ENCODE data around the gene CSF1.

CSF1 gene

DNA sequence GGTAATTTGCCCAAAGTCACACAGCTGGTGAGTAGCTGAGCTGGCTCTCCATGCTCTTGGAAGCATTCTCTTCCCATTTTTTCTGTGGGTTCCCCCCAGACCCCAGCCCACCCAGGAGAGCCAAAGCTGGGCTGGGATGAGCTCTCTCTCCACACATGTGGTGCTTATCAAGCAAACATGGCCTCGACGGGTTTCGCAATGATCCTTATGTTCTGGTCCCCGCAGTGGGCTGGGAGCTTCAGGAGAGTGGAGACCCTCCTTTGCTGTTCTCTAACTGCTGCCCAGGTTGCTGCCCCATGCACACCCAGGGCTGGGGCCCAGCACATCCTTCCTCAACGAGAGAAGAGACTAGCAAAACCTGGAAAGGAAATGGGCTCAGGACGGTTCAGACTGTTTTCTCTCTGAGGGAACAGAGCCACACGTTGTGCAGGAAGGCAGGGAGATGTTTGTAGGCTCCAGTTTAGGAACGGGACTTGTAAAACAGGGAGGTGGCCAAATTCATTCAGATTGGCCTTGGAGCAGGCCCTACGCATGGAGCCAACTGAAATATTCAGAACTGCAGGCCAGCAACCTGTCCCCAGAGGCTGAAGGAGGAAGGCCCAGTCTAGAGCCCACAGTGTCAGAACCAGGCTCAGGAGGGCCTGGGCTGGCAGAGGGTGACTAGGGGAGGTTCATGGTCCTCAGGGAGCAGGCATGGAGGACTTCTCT lies 27.2 kb upstream of the CSF1 start:
- Histone ChIP-seq H3K27me3 (ENCODE audit: insufficient read depth, insufficient read length) (peaks cover 4% of the 10 kb centered on the region), H3K9ac (ENCODE audit: insufficient read length, low read depth) (no peak overlapping the region), H3K4me1 (ENCODE audit: insufficient read depth, insufficient read length) (peaks cover 26% of the 10 kb centered on the region), H3K9me3 (ENCODE audit: insufficient read depth, low read length) (no peaks in the 10 kb centered on the region), H3K36me3 (ENCODE audit: insufficient read depth, insufficient read length, low read length) (no peaks in the 10 kb centered on the region), H3K4me3 (ENCODE audit: insufficient read length, low read depth) (no peak overlapping the region)
- no peak for DNase-seq (ENCODE audit: low read depth, low spot score)
- no peak for TF ChIP-seq ZNF274 (IDR thresholded peaks at IDR 0.05; ENCODE audit: low read depth, low read length)
- TF ChIP-seq SUZ12 (IDR thresholded peaks at IDR 0.05; ENCODE audit: extremely low read depth, insufficient read depth, insufficient read length) = no peak
- no peak for TF ChIP-seq YY1 (IDR thresholded peaks at IDR 0.05; ENCODE audit: insufficient read depth, insufficient read length)

- Histone ChIP-seq H3K9ac (ENCODE audit: insufficient read length, low read depth) (no peak overlapping the region), H3K36me3 (ENCODE audit: insufficient read depth, insufficient read length, low read length) (no peaks in the 10 kb centered on the region), H3K9me3 (ENCODE audit: insufficient read depth, low read length) (no peaks in the 10 kb centered on the region), H3K27me3 (ENCODE audit: insufficient read depth, insufficient read length) (peaks cover 4% of the 10 kb centered on the region), H3K4me1 (ENCODE audit: insufficient read depth, insufficient read length) (peaks cover 23% of the 10 kb centered on the region), H3K4me3 (ENCODE audit: insufficient read length, low read depth) (no peak overlapping the region)
- TF ChIP-seq YY1 (IDR thresholded peaks at IDR 0.05; ENCODE audit: insufficient read depth, insufficient read length) = no peak
- no peak for TF ChIP-seq SUZ12 (IDR thresholded peaks at IDR 0.05; ENCODE audit: extremely low read depth, insufficient read depth, insufficient read length)
- no peak for TF ChIP-seq ZNF274 (IDR thresholded peaks at IDR 0.05; ENCODE audit: low read depth, low read length)
- no peak for DNase-seq (ENCODE audit: low read depth, low spot score)
Observed at GRCh38 chr1:109884242-109884891, 26.3 kb upstream of the CSF1 start.

DNA sequence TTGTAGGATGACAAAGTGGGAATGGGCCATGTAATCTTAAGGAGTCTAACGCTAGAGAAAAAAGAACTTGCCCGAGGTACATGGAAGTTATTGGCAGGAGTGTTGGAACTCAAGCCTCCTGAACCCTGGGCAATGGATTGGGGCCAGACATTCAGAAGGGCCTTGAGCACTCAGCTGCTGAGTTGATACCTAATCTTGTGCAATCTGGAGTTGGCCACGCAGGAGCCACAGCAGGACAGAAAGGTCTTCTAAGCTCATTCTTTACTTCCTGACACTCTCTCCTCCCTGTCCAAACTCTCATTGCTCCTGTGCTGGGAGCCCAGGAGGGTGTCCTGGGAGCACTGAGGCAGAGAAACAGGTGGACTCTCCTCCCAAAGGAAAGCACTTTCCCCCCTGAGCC lies 25.1 kb upstream of the CSF1 start:
- Histone ChIP-seq H3K36me3 (ENCODE audit: insufficient read depth, insufficient read length, low read length) (no peaks in the 10 kb centered on the region), H3K9me3 (ENCODE audit: insufficient read depth, low read length) (no peaks in the 10 kb centered on the region), H3K4me3 (ENCODE audit: insufficient read length, low read depth) (no peak overlapping the region), H3K4me1 (ENCODE audit: insufficient read depth, insufficient read length) (peaks cover 23% of the 10 kb centered on the region), H3K9ac (ENCODE audit: insufficient read length, low read depth) (no peak overlapping the region), H3K27me3 (ENCODE audit: insufficient read depth, insufficient read length) (peaks cover 4% of the 10 kb centered on the region)
- no peak for DNase-seq (ENCODE audit: low read depth, low spot score)
- TF ChIP-seq ZNF274 (IDR thresholded peaks at IDR 0.05; ENCODE audit: low read depth, low read length) (no peak), SUZ12 (IDR thresholded peaks at IDR 0.05; ENCODE audit: extremely low read depth, insufficient read depth, insufficient read length) (no peak), YY1 (IDR thresholded peaks at IDR 0.05; ENCODE audit: insufficient read depth, insufficient read length) (no peak)

- TF ChIP-seq SUZ12 (IDR thresholded peaks at IDR 0.05; ENCODE audit: extremely low read depth, insufficient read depth, insufficient read length) (no peak), ZNF274 (IDR thresholded peaks at IDR 0.05; ENCODE audit: low read depth, low read length) (no peak), YY1 (IDR thresholded peaks at IDR 0.05; ENCODE audit: insufficient read depth, insufficient read length) (no peak)
- no peaks in the 10 kb centered on the region for H3K36me3 ChIP-seq (ENCODE audit: insufficient read depth, insufficient read length, low read length)
- no peak for DNase-seq (ENCODE audit: low read depth, low spot score)
- H3K27me3 ChIP-seq (ENCODE audit: insufficient read depth, insufficient read length) = peaks cover 4% of the 10 kb centered on the region
- no peak overlapping the region for H3K4me3 ChIP-seq (ENCODE audit: insufficient read length, low read depth)
- H3K9me3 ChIP-seq (ENCODE audit: insufficient read depth, low read length) = no peaks in the 10 kb centered on the region
- H3K9ac ChIP-seq (ENCODE audit: insufficient read length, low read depth) = no peak overlapping the region
- peaks cover 17% of the 10 kb centered on the region for H3K4me1 ChIP-seq (ENCODE audit: insufficient read depth, insufficient read length)
Observed at GRCh38 chr1:109886827-109887226, 23.8 kb upstream of the CSF1 start.

DNA sequence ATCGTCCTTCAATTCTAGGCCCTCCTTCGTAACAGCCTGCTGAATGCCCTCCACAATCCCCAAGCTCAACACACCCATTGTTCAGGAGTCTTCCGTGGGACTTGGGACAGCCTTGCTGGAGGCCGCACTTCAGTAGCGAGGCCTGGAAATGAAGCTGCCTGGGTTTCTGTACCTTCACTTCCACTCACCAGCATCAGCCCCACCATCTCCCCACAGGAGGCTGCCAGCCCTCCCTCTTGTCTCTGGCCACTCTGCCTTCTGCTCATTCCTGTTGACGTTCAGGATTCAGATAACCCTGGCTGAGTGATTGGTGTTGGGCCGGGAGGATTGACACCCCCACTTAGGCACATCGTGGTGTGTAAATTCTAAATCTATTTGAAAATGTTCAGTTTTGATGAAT lies 23.4 kb upstream of the CSF1 start:
- no peak for DNase-seq (ENCODE audit: low read depth, low spot score)
- TF ChIP-seq SUZ12 (IDR thresholded peaks at IDR 0.05; ENCODE audit: extremely low read depth, insufficient read depth, insufficient read length) = no peak
- no peak for TF ChIP-seq ZNF274 (IDR thresholded peaks at IDR 0.05; ENCODE audit: low read depth, low read length)
- no peak for TF ChIP-seq YY1 (IDR thresholded peaks at IDR 0.05; ENCODE audit: insufficient read depth, insufficient read length)
- H3K36me3 ChIP-seq (ENCODE audit: insufficient read depth, insufficient read length, low read length) = no peaks in the 10 kb centered on the region
- no peak overlapping the region for H3K9ac ChIP-seq (ENCODE audit: insufficient read length, low read depth)
- H3K4me1 ChIP-seq (ENCODE audit: insufficient read depth, insufficient read length) = peaks cover 17% of the 10 kb centered on the region
- no peak overlapping the region for H3K4me3 ChIP-seq (ENCODE audit: insufficient read length, low read depth)
- no peaks in the 10 kb centered on the region for H3K9me3 ChIP-seq (ENCODE audit: insufficient read depth, low read length)
- H3K27me3 ChIP-seq (ENCODE audit: insufficient read depth, insufficient read length) = peaks cover 4% of the 10 kb centered on the region

- Histone ChIP-seq H3K4me3 (ENCODE audit: insufficient read length, low read depth) (no peak overlapping the region), H3K36me3 (ENCODE audit: insufficient read depth, insufficient read length, low read length) (no peaks in the 10 kb centered on the region), H3K4me1 (ENCODE audit: insufficient read depth, insufficient read length) (peaks cover 12% of the 10 kb centered on the region), H3K9ac (ENCODE audit: insufficient read length, low read depth) (no peak overlapping the region), H3K9me3 (ENCODE audit: insufficient read depth, low read length) (no peaks in the 10 kb centered on the region), H3K27me3 (ENCODE audit: insufficient read depth, insufficient read length) (peaks cover 4% of the 10 kb centered on the region)
- DNase-seq (ENCODE audit: low read depth, low spot score) = no peak
- no peak for TF ChIP-seq SUZ12 (IDR thresholded peaks at IDR 0.05; ENCODE audit: extremely low read depth, insufficient read depth, insufficient read length)
- no peak for TF ChIP-seq YY1 (IDR thresholded peaks at IDR 0.05; ENCODE audit: insufficient read depth, insufficient read length)
- TF ChIP-seq ZNF274 (IDR thresholded peaks at IDR 0.05; ENCODE audit: low read depth, low read length) = no peak
Observed at GRCh38 chr1:109887884-109888283, 22.8 kb upstream of the CSF1 start.

- no peak for DNase-seq (ENCODE audit: low read depth, low spot score)
- Histone ChIP-seq H3K27me3 (ENCODE audit: insufficient read depth, insufficient read length) (peaks cover 4% of the 10 kb centered on the region), H3K9me3 (ENCODE audit: insufficient read depth, low read length) (no peaks in the 10 kb centered on the region), H3K9ac (ENCODE audit: insufficient read length, low read depth) (no peak overlapping the region), H3K4me3 (ENCODE audit: insufficient read length, low read depth) (no peak overlapping the region), H3K4me1 (ENCODE audit: insufficient read depth, insufficient read length) (peaks cover 12% of the 10 kb centered on the region), H3K36me3 (ENCODE audit: insufficient read depth, insufficient read length, low read length) (no peaks in the 10 kb centered on the region)
- TF ChIP-seq SUZ12 (IDR thresholded peaks at IDR 0.05; ENCODE audit: extremely low read depth, insufficient read depth, insufficient read length) (no peak), YY1 (IDR thresholded peaks at IDR 0.05; ENCODE audit: insufficient read depth, insufficient read length) (no peak), ZNF274 (IDR thresholded peaks at IDR 0.05; ENCODE audit: low read depth, low read length) (no peak)
Observed at GRCh38 chr1:109889094-109889493, 21.6 kb upstream of the CSF1 start.
